C4-2B (cell line): Measurements from ENCODE around the gene DOCK3.

ENCODE experiments used
- CTCF ChIP-seq: fragments of 450-650 bp; conservative IDR thresholded peaks from 2 replicates; pipeline ENCODE4 v1.5.1; 2017; ENCODE audit warnings: mild to moderate bottlenecking
- ZFX ChIP-seq: fragments of 450-650 bp; IDR thresholded peaks from 2 replicates; pipeline ENCODE4 v1.6.1; 2017

DNA sequence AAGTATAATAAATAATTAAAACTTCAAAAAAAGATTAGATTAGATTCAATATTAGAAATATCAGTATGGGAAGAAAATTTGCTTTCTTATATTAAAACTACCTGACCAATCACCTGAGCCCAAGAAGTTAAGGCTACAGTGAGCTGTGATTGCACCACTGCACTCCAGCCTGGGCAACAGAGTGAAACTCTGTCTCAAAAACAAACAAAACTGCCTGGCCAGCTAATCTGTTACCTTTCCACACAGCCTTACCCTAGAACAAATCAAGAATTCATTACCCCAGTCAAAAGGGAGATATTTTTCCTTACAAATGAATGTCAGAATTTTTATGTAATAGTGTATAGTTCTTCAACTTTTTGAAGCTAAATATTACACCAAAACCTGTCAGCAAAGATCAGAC lies 593.4 kb downstream of the DOCK3 start:
- no peak for TF ChIP-seq CTCF
- no peak for TF ChIP-seq ZFX
